NCI-H1694 (cell line): ENCODE data around the gene PARP8.

Experiments
- DNase-seq: peaks from one replicate; lab custom pipeline; 2025; lab: John Stamatoyannopoulos, UW

The PARP8 gene

DNA sequence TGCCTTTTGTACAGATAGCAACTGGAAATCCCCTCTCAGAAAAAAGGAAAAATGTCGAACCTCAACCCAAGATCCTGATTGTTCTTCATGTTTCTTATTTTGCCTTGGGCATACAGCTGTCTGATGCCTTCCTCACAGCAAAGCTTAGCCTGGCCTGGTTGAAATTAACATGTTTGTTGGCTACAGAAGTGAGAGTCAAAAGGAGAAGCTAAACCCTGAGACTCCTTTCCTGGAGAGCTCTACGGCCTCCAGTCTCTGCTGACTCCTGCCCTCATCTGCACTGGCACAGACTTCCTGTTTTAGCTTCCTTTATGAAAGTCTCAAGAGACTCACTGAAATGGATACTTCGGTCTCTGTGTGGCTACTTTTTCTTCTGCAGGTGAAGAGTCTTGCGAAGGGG, 186.7 kb downstream of the PARP8 start:
- no peak for DNase-seq

DNA sequence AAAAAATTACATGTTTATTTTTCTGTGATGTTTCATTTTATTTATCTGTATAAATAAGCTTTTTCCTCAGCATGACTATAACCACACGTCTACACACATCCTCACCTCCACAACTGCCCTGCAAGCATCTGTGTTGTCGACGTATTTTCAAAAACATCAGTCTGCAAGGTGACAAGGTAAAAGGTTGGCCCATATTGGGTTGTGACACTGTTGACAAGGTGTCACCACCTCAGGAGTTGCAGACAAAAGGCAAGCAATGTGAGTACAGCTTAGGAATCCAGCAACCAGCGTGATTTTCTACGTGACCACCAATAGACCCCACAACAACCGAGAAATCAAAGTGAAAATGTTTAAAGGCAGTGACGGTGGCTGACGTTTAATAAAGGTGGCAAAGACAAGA, 187.6 kb downstream of the PARP8 start:
- no peak for DNase-seq

DNA sequence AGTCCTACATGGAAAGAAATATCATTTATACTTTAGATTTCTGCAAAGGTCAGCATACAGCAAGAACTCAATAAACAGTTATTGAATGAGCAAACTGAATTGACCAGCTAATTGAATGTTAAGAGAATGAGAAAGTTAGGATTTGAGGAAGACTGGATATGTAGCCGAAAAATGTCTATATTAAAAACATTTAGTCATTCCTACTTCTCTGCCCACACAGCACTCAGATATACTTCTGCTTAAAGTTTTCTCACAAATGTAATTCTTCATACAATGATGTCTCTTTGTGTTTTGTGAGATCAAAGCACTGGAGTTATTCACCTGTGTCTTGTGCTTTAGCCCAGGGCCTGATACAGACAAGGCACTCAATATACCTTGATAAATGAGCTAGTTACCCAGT, 188.6 kb downstream of the PARP8 start:
- DNase-seq: no peak

DNA sequence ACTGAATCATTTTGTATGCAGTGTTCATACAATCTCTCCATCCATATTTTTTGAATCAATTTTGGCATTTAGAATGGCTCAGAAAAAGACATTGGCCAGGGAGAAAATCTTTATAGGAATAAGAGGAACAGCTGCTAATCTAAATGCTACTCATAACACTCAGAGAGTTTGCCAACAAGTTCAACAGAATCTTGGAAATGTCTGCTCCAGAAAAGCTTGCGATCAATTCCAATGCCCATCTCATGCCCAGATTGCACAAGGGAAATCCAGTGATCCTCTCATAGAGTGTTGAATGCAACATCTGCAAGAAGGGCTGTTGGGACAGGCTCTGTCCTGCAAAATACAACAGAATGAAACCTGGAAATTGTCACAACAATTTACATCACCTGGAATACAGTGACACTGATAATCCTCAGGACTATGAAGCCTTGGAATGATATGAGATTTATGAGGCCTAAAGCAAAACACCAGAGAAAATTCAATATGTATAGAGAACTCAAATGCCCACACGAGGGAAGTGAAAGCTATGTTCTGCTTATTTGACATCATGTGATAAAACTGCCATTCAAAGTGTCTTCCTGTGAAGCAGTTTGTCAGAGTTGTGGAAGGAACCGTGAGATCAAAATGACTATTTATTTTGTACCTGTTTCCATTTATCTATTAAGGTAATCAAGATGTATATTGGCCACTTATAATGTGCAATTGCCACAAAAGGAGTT, 190.1 kb downstream of the PARP8 start:
- no peak for DNase-seq

DNA sequence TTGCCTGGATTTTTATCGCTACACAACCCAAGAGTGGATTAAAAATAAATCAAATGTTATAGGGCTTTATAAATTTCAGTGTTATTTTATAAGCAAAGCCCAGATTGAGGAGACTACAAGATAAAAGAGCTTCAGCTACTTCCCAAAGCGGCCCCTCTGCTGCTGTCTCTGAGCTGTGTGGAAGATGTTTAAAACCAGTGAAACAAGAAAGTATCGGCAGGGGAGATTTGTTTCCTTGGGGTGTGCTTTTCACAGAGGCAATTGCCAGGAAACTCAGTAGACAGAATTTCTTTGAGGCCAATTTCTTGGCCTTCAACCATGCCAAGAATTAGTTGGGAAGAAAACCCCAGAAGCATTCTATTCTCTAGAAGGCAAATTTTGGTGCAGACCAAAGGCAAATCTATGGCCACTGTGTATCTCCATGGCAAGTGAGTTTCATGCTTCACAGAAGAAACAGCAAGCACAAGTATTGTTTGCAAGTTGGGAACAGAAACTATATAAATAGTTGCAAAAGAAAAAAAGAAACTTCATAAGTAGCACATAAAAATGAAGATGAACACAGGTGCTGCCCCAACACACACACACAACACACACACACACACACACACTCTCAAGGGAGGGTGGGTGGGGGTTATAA, 197.2 kb downstream of the PARP8 start:
- DNase-seq: no peak

DNA sequence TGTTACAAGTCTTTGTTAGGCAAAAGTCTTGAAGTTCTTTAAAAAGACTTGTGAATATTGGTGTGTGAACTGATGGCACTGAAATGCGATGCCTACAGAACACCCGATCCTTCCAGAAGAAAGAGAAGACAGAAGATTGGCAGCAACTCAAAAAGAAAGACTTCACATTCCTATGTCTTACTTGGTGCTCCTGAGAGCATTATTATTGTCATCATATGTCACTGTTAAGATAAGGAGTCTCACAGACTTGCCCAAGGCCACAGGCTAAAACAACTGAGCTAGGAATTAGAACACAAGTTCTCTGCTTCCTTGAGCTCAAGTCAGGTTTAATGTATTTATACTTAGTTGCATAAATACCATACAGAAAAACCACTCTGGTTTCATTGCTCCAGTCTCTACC, 198.0 kb downstream of the PARP8 start:
- no peak for DNase-seq

DNA sequence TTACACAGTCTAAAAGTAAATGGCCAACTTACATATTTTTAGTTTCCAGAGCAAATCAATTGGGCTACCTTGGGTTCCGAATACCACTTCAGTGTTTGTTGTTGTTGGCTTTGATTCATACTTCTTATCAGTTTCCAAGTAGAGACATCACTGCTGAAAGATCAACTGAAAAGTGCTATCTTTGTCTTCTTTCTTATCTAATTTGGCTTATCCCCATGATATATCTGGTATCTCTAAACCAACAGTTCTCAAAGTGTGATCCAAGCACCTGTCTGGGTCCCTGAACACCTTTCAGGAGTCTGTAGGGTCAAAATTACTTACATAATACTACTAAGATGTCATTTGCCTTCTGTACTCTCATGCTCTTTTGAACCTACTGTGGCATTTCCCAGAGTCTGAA, 200.0 kb downstream of the PARP8 start:
- no peak for DNase-seq

DNA sequence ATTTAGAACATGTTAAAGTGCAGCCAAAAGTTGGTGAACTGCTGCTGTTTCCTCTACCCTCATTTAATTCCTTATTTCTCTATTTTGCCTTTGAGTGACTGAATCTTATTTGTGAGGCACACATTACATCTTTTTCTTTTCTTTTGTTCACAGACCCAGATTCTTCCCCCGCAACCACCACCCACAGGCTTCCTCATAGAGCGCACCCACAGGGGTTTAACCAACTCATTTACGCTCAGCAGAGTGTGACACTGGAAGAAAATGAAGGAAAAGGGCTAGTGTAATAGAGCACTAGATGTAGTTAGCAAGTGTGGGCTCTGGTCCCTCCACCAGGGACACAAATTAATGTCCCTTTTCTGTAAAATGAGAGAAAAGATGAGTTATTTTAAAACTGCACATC, 200.7 kb downstream of the PARP8 start:
- DNase-seq: no peak

DNA sequence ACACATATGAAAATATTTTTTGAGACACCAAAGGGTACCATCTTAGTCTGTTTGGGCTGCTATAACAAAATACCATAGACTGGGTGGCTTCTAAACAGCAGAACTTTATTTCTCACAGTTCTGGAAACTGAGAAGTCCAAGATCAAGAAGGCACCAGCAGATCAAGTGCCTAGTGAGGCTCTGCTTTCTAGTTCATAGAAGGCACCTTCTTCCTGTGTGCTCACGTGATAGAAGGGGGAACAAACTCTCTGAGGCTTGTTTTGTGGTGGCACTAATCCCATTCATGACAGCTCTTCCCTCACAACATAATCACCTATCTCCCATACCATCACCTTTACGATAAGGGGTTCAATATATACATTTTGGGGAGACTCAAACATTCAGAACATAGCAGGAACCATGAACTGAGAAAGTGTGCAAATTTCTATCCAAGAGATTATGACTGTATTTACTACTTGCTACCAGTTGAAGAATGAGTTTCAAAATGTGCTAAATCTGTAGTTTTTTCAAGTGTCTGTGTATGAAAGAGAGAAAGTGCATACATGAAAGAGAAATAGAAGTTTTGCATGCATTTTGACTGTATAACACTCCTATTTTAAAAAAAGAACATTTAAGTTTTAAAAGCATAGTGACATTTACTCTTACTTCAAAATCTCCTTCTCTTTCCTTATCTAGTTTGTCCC, 207.3 kb downstream of the PARP8 start:
- no peak for DNase-seq

DNA sequence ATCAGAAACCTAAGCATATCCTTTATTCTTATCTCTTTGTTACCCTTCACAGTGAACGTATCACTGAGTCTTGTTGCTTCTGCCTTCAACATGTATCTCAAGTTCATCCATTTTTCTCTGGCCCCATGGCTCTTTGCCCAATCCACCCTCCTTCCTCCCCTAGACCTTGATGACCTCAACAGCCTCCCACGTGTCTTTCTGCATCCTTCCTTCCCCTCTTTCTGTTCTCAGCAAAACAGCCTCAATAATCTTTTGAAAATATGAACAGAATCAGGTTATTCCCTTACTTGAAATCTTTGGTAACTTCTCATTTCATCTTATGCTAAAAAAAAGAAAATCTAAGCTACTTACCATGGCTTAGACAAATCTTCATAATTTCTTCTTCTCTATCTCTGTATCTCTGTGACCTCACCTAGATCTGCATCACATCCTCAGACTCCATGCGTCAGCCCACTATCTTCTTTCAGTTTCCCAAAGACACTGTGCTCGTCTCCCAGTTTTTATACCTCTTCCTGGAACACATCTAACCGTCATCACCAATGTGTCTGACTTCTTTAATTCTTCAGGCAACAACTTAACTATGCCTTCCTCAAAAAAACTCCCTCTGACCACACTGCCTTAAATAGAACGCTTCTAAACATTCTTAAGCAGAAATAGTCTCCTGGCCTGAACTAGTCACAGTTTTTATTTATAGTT, 208.0 kb downstream of the PARP8 start:
- DNase-seq: no peak

DNA sequence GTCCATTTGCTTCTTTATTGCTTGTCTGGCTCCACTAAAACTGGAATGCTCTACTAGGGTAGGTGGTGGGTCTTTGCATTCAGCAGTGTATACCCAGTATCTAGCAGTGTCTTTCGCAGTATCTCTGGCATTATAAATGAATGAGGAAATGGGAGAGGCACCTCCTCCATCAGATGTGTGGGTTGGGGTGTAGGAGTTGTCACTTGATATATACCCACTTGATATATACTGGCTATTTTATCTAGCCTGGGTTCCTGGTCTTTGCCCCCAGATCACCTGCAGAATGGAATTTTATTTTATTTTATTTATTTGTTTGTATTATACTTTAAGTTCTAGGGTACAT, 208.5 kb downstream of the PARP8 start:
- DNase-seq: no peak

DNA sequence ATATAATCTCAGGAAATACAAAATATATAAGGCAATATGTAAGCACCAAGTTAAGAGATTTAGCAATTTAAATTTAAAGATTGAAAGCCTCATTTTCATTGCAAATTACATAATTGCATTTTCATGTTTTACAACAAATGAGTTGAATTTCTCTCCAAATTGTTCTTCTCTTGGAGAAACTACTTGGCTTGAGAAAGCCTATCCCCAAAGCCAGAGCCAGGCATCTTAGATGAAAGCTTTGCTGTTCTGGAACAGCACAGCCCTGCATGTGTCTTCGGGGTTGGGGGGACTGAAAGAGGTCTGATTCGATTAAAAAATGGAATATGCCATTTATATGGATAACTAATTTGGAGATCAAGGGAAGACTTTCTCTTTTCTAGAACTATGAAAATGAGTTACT, 212.0 kb downstream of the PARP8 start:
- DNase-seq: no peak

DNA sequence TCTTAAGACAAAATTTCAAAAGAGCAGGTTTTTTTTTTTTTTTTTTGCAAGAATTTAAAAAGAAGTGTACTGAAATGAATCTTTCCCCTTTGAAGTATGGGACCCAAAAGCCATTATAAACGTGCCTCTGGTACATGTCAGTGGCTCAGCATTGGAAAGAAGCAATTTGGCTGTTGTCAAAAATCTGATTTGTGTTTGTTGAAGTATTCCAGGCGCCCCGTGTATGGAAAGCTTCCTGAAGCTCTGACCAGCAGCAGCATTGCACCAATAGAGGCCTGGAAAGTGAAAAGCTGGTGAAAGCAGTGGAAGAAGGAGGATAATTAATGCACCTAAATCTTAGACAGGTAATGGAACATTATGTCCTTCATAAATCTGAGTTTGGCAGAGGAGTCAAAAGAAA, 215.0 kb downstream of the PARP8 start:
- no peak for DNase-seq

DNA sequence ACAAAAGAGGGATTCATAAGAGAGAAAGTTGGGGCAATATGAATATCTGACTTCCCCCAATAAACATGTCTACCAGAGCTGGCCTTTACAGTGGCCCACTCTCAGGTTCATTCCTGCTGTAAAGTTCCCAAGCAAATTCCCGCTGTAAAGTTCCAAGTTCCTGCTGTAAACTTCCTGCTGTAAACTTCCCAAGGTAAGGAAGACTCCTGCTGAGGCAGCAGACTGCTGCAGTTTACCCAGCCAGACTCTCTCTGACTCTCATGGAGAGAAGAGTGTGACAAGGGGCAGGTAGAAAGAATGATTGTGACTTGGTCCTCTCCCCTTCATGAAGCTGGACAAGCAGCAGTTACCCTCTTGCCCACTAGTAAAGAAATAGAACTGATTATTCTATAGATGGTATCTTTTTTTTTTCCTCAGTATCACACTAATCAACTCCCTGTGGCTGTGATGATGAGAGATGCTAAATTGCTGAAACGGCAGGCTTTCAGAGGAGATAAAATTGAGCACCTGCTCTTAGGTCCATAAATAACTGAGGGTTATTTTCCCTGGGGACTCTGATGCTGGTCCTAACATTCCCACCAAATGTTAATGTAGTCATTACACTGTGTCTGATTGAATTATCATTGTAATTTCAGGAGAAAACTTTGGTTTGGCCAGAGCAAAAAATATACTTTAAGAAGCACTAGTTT, 220.4 kb downstream of the PARP8 start:
- DNase-seq: no peak

DNA sequence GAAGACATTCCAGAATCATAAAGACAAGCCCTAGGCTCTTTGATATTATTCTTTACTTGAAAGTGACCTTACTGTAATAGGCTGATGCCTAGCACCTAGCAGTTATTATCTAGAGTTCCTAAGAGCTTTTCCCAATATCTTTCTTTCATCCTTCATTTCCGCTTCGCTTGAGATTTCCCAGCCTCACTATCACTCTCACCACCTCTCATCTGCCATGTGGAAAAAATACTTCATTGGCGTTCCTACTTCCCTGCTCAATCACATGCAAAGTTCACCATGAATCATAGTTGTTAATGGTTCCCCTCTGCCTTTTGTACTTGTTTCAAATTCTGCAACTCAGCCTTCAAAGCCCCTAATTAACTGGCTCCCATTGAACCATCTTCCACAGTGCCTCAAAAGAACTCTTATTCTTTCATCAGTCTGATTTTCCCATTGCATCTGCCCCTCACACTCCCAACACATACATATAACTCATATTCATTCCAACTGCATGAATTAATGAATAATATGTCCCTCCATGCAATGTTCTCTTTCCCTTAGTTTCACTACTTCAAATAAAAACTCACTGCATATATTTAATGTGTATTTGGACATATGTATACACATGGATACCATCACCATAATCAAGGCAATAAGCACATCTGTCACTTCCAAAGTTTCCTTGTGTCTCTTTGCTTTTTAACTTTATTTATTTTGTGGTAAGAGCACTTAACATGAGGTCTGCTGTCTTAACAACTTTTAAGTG, 221.6 kb downstream of the PARP8 start:
- no peak for DNase-seq

DNA sequence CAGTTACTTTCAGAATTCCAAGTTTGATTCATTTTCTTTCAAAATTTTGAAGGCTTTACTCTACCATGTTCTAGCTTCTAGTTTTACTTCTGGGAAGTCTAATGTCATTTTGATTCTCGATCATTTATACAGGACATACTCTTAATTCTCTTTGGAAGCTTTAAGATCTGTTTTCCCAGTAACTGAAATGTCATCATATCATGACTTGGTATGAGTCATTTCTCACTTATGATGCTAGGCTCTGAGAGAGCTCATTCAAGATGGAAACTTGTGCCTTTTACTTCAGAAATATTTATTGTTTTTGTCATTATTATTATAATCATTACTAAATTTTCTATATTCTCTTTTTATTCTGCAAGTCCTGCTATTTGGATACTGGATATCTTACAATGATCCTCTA, 222.3 kb downstream of the PARP8 start:
- no peak for DNase-seq

DNA sequence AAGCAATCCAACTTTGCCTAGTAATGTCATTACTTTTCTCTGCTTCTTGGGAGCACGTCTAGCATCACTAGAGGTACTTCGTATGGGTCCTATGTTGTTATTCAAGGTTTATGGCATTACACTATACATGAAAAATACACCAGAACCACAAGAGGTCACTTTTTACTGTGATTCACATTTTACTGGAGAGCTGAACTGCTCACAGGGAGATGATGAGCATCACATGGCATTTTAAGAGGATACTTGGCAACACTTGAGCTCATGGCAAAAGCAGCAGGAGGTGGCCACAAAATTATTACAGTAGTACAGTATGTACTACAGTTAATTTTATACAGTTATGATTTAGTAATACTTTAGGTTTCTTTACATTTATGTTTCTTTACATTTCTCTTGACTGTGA, 223.4 kb downstream of the PARP8 start:
- DNase-seq: no peak
